H1 (cell line): ENCODE measurements around the gene ARL3. TPM values are rescaled to one million over a fixed set of nuclear protein-coding genes. Genes with fewer than 3 reads are reported as not detected.

Source experiments
- CTCF ChIA-PET: fragments of 300-600 bp; sonication (Branson Sonifier 250); formaldehyde crosslinking; loops from one replicate; lab custom pipeline; 2021; ENCODE audit not compliant: partially characterized antibody; lab: Charles Lee
- POLR2A ChIA-PET: fragments of 300-600 bp; sonication (Branson Sonifier 250); formaldehyde crosslinking; loops from one replicate; lab custom pipeline; 2021; ENCODE audit warnings: inconsistent platforms; ENCODE audit not compliant: partially characterized antibody; lab: Charles Lee
- DNase-seq, 2 experiments: peaks; one replicate each; pipeline versions ENCODE4 v3.0.0 to v3.0.0-alpha.2; 2010 to 2022; ENCODE audit warnings: low spot score in 2 of 2, low read depth in 1 of 2, mixed read lengths in 1 of 2
- FAIRE-seq: peaks from 2 replicates; lab custom pipeline; 2011; peaks lifted over from hg19 to GRCh38; lab: Jason Lieb, UNC
- H2AFZ ChIP-seq: 2 replicates; pipeline ENCODE4 v1.8.1; 2012; ENCODE audit warnings: low read length, inconsistent platforms
- H2AK5ac ChIP-seq: 2 replicates; pipeline ENCODE4 v1.6.1; 2013; ENCODE audit warnings: low read depth, low read length
- H2BK120ac ChIP-seq: replicated peaks from 2 replicates; pipeline ENCODE3; 2013; ENCODE audit warnings: low read depth, low read length, inconsistent platforms
- H2BK12ac ChIP-seq: 2 replicates; pipeline ENCODE4 v1.6.1; 2013; ENCODE audit warnings: low read depth, low read length
- H2BK15ac ChIP-seq: 2 replicates; pipeline ENCODE4 v1.6.1; 2013; ENCODE audit warnings: low read length
- H2BK20ac ChIP-seq: 2 replicates; pipeline ENCODE4 v1.6.1; 2013; ENCODE audit warnings: low read length
- H2BK5ac ChIP-seq: 2 replicates; pipeline ENCODE4 v1.6.1; 2013; ENCODE audit warnings: low read depth, low read length
- H3K14ac ChIP-seq: 2 replicates; pipeline ENCODE4 v1.6.1; 2013; ENCODE audit warnings: inconsistent platforms; ENCODE audit not compliant: insufficient read length
- H3K18ac ChIP-seq: 2 replicates; pipeline ENCODE4 v1.6.1; 2013; ENCODE audit warnings: low read length; ENCODE audit errors: extremely low read depth
- H3K23ac ChIP-seq: 2 replicates; pipeline ENCODE4 v1.6.1; 2013; ENCODE audit warnings: inconsistent platforms; ENCODE audit not compliant: insufficient read length
- H3K23me2 ChIP-seq: 2 replicates; pipeline ENCODE4 v1.6.1; 2013; ENCODE audit warnings: low read depth, low read length
- H3K27ac ChIP-seq: 2 replicates; pipeline ENCODE4 v1.6.1; 2011; ENCODE audit warnings: low read depth, low read length, inconsistent platforms
- H3K27me3 ChIP-seq, 4 experiments: replicated peaks in 1 of 4; 1 replicate in 1 of 4; 2 replicates in 3 of 4; pipeline versions ENCODE4 v1.6.1 to v1.8.1; 2011 to 2013; ENCODE audit warnings: low read length in 3 of 4, mild to moderate bottlenecking in 3 of 4, inconsistent platforms in 2 of 4, mixed read lengths in 2 of 4, moderate library complexity in 1 of 4; ENCODE audit not compliant: control insufficient read depth in 3 of 4, insufficient read depth in 3 of 4; ENCODE audit errors: extremely low read depth in 1 of 4
- H3K36me3 ChIP-seq, 4 experiments: 2 replicates each; pipeline versions ENCODE4 v1.6.1 to v1.8.1; 2011 to 2013; ENCODE audit warnings: mild to moderate bottlenecking in 4 of 4, low read length in 3 of 4, moderate library complexity in 2 of 4, control low read depth in 1 of 4, inconsistent platforms in 1 of 4; ENCODE audit not compliant: insufficient read depth in 4 of 4, control insufficient read depth in 2 of 4
- H3K4ac ChIP-seq: replicated peaks from 2 replicates; pipeline ENCODE3; 2013; ENCODE audit warnings: low read length, low read depth, mixed read lengths, inconsistent platforms; ENCODE audit not compliant: insufficient read length
- H3K4me1 ChIP-seq, 4 experiments: replicated peaks in 1 of 4; 1 replicate in 1 of 4; 2 replicates in 3 of 4; pipeline versions ENCODE4 v1.6.1 to v1.8.1; 2011 to 2013; ENCODE audit warnings: low read length in 3 of 4, inconsistent platforms in 2 of 4, mixed read lengths in 1 of 4; ENCODE audit not compliant: insufficient read depth in 4 of 4, control insufficient read depth in 3 of 4
- H3K4me2 ChIP-seq, 2 experiments: 2 replicates each; pipeline versions ENCODE4 v1.6.1 to v1.8.1; 2011 to 2013; ENCODE audit warnings: low read depth in 2 of 2, low read length in 2 of 2, control low read depth in 1 of 2, inconsistent platforms in 1 of 2, mild to moderate bottlenecking in 1 of 2; ENCODE audit not compliant: insufficient read depth in 1 of 2
- H3K4me3 ChIP-seq, 4 experiments: fragments of 200-600, 300-600 bp in 1 of 4; sonication (generic), shearing (Covaris generic), sonication (Bioruptor Twin) in 1 of 4; 2 replicates each; pipeline versions ENCODE4 v1.5.1 to v1.8.1; 2011 to 2016; ENCODE audit warnings: low read length in 4 of 4, low read depth in 3 of 4, control low read depth in 2 of 4, inconsistent platforms in 2 of 4, mild to moderate bottlenecking in 2 of 4, mixed read lengths in 1 of 4, moderate library complexity in 1 of 4; ENCODE audit not compliant: insufficient read depth in 2 of 4; ENCODE audit errors: extremely low read depth in 1 of 4
- H3K56ac ChIP-seq: replicated peaks from 2 replicates; pipeline ENCODE3; 2013; ENCODE audit warnings: low read depth, mild to moderate bottlenecking, mixed read lengths, low read length, inconsistent platforms; ENCODE audit not compliant: insufficient read length
- H3K79me1 ChIP-seq: 2 replicates; pipeline ENCODE4 v1.6.1; 2013; ENCODE audit warnings: low read depth, low read length, control low read depth
- H3K79me2 ChIP-seq, 2 experiments: 2 replicates each; pipeline versions ENCODE4 v1.6.1 to v1.8.1; 2012 to 2013; ENCODE audit warnings: low read length in 2 of 2, mild to moderate bottlenecking in 2 of 2, inconsistent platforms in 1 of 2; ENCODE audit not compliant: insufficient read depth in 2 of 2, control insufficient read depth in 1 of 2
- H3K9ac ChIP-seq, 4 experiments: replicated peaks in 1 of 4; 1 replicate in 1 of 4; 2 replicates in 3 of 4; pipeline versions ENCODE4 v1.6.1 to v1.8.1; 2011 to 2013; ENCODE audit warnings: low read depth in 3 of 4, low read length in 3 of 4, control low read depth in 2 of 4, mild to moderate bottlenecking in 2 of 4, moderate library complexity in 2 of 4, inconsistent platforms in 1 of 4; ENCODE audit errors: extremely low read depth in 1 of 4
- H3K9me3 ChIP-seq, 2 experiments: 2 replicates each; pipeline versions ENCODE4 v1.6.1 to v1.8.1; 2012 to 2013; ENCODE audit warnings: mild to moderate bottlenecking in 2 of 2, moderate library complexity in 2 of 2, control low read depth in 1 of 2, inconsistent platforms in 1 of 2, low read depth in 1 of 2, low read length in 1 of 2, mixed read lengths in 1 of 2; ENCODE audit not compliant: insufficient read depth in 2 of 2
- H4K20me1 ChIP-seq, 2 experiments: replicated peaks in 1 of 2; 2 replicates each; pipeline versions ENCODE3 to v1.8.1; 2011 to 2013; ENCODE audit warnings: inconsistent platforms in 2 of 2, low read length in 2 of 2, mild to moderate bottlenecking in 1 of 2; ENCODE audit not compliant: insufficient read depth in 2 of 2, control insufficient read depth in 1 of 2
- H4K5ac ChIP-seq: 2 replicates; pipeline ENCODE4 v1.6.1; 2013; ENCODE audit warnings: low read length, low read depth, mixed read lengths, inconsistent platforms; ENCODE audit not compliant: insufficient read length
- H4K8ac ChIP-seq: 2 replicates; pipeline ENCODE4 v1.8.0; 2013; ENCODE audit warnings: mild to moderate bottlenecking, moderate library complexity, low read length, inconsistent platforms; ENCODE audit not compliant: insufficient read depth; ENCODE audit errors: extremely low read depth
- H4K91ac ChIP-seq: replicated peaks from 2 replicates; pipeline ENCODE3; 2013; ENCODE audit warnings: low read length, mixed read lengths, inconsistent platforms; ENCODE audit not compliant: insufficient read length
- TBP ChIP-seq: IDR thresholded peaks from 2 replicates; pipeline ENCODE4 v1.6.1; 2011; ENCODE audit warnings: low read depth, low read length, improper control_type of control experiment
- TEAD4 ChIP-seq: IDR thresholded peaks from 2 replicates; pipeline ENCODE4 v1.6.1; 2012; ENCODE audit warnings: low read depth, low read length, inconsistent platforms, mixed read lengths
- WGBS, 2 experiments: shearing (Covaris generic) in 1 of 2; methylation state at CpG; one replicate each; pipeline versions ENCODE4 v1.1.6 to v1.1.7; 2013 to 2015; ENCODE audit warnings: low lambda C conversion rate in 2 of 2, mixed read lengths in 2 of 2, inconsistent platforms in 1 of 2, low coverage in 1 of 2, missing lambda C conversion rate in 1 of 2; ENCODE audit not compliant: insufficient replicate concordance in 2 of 2, insufficient coverage in 1 of 2, insufficient read length in 1 of 2; ENCODE audit errors: extremely low coverage in 1 of 2, missing lambda C conversion rate in 1 of 2; 5-methylcytosine and 5-hydroxymethylcytosine counted together
- polyA plus RNA-seq, 7 experiments: library from polyadenylated mRNA; depleted of rRNA in 3 of 7; stranded (reverse) in 5 of 7; unstranded in 2 of 7; fragments of >200 nt in 5 of 7; fragments of 200-250 nt in 2 of 7; gene quantifications; 1 replicate in 5 of 7; 2 replicates in 1 of 7; 4 replicates in 1 of 7; pipeline versions ENCODE4 v1.2.1 to v1.2.3, GENCODE V29; 2011 to 2013; ENCODE audit warnings: missing spikeins in 2 of 7, mixed read lengths in 2 of 7
- total RNA-seq: library from RNA; stranded (reverse); fragmentation: NEBNext Ultra II Directional; extraction: Animal tissue kit (Norgen Biotek cat#: 25700); gene quantifications from 2 replicates; pipeline ENCODE4 v1.2.1, GENCODE V29; 2021

The ARL3 gene
- total and polyA plus RNA-seq, 2 of the 8 experiments (the other 6 are each of a cell fraction or from before 2014, with no cell fraction given): 8.8 to 16.2 TPM

GRCh38 chr10:102633848-102634247 lies 80.3 kb downstream of the ARL3 start:
- Histone ChIP-seq H2BK12ac (0 out of 2 replicates have a peak overlapping the region, but pooled peaks have one; percentile 17), H4K5ac (no peak overlapping the region), H2BK5ac (0 out of 2 replicates have a peak overlapping the region, but pooled peaks have one; percentile 24), H3K4me1 (peaks cover 11 to 42% (median 29%) of the 10 kb centered on the region in 4 experiments), H3K9ac (no peak overlapping the region), H3K79me2 (no peaks in the 10 kb centered on the region), H3K23me2 (no peaks in the 10 kb centered on the region), H2AK5ac (no peak overlapping the region; the same call in 1 of the 2 replicates), H3K4ac (no peak overlapping the region), H3K27me3 (no peaks in the 10 kb centered on the region), H2BK120ac (no peak overlapping the region), H3K36me3 (no peaks in the 10 kb centered on the region; a peak in 1 of 8 replicates), H3K27ac (no peak overlapping the region), H4K8ac (no peak overlapping the region), H3K4me2 (no peak overlapping the region), H3K79me1 (no peaks in the 10 kb centered on the region), H2BK20ac (no peak overlapping the region), H3K23ac (no peak overlapping the region), H3K14ac (no peak overlapping the region), H2BK15ac (no peak overlapping the region), H3K56ac (no peak overlapping the region), H3K9me3 (no peaks in the 10 kb centered on the region), H4K91ac (no peak overlapping the region), H2AFZ (no peak overlapping the region), H4K20me1 (no peaks in the 10 kb centered on the region), H3K4me3 (no peak overlapping the region), H3K18ac (no peak overlapping the region)
- ChIA-PET POLR2A (no interaction called here), CTCF (interaction anchor here (1.2 to 14.3 kb wide), 3 partner anchors 12 to 39 kb away, joined by 7 to 160 read pairs (median 102); no protein-coding TSS in a partner anchor)
- FAIRE-seq: no peak
- 89% methylated on average over 5 of the region's 5 CpGs; no CpG with 5 or more reads in 1 of the 2 experiments for WGBS, 2 experiments
- no peak for DNase-seq
- TF ChIP-seq TBP (no peak), TEAD4 (no peak)
- TF ChIP-seq, all 59 proteins: peak for 0
